Progenitor cell of endocrine pancreas (in vitro differentiated cells): ENCODE data around the gene HEATR1. TPM values are rescaled to one million over a fixed set of nuclear protein-coding genes. Genes with fewer than 3 reads are reported as not detected.

Source experiments
- DNase-seq: peaks from one replicate; pipeline ENCODE4 v3.0.0; 2021; ENCODE audit warnings: low spot score; ENCODE audit not compliant: unreplicated experiment
- H3K27ac Mint-ChIP-seq: 2 replicates; pipeline ENCODE4 v1.8.0; 2021; ENCODE audit warnings: mild to moderate bottlenecking, moderate library complexity, mixed read lengths
- H3K27me3 Mint-ChIP-seq: 2 replicates; pipeline ENCODE4 v1.8.0; 2021; ENCODE audit warnings: mixed read lengths
- H3K36me3 Mint-ChIP-seq: 2 replicates; pipeline ENCODE4 v1.8.0; 2022; ENCODE audit warnings: mixed read lengths; ENCODE audit not compliant: insufficient read depth
- H3K4me1 Mint-ChIP-seq: 2 replicates; pipeline ENCODE4 v1.8.0; 2021; ENCODE audit warnings: low read depth, mixed read lengths
- H3K4me3 Mint-ChIP-seq: 2 replicates; pipeline ENCODE4 v1.8.0; 2021; ENCODE audit warnings: low read depth, mild to moderate bottlenecking, moderate library complexity, mixed read lengths
- H3K9me3 Mint-ChIP-seq: 2 replicates; pipeline ENCODE4 v1.8.0; 2021; ENCODE audit warnings: low read depth, mixed read lengths
- CTCF ChIP-seq: fragments of 200-600 bp; sonication (generic); IDR thresholded peaks from one replicate; pipeline ENCODE4 v1.5.0; 2021; ENCODE audit warnings: antibody characterized with exemption, mild to moderate bottlenecking; ENCODE audit not compliant: unreplicated experiment
- total RNA-seq: library from RNA; stranded (reverse); gene quantifications from 2 replicates; pipeline ENCODE4 v1.2.1, GENCODE V29; 2021

HEATR1 gene
- total RNA-seq, 1 donor from 2014 or later, result 55.9 TPM

- Mint-ChIP-seq H3K36me3 (peaks cover 29% of the 10 kb centered on the region), H3K4me3 (no peak overlapping the region), H3K4me1 (no peaks in the 10 kb centered on the region), H3K27me3 (no peaks in the 10 kb centered on the region), H3K27ac (no peak overlapping the region), H3K9me3 (no peaks in the 10 kb centered on the region)
- TF ChIP-seq CTCF, result no peak
- no peak for DNase-seq
These were observed 50.9 kb downstream of the HEATR1 start for GRCh38 chr1:236553370-236553769.

- H3K36me3 Mint-ChIP-seq, result peaks cover 26% of the 10 kb centered on the region
These were observed 51.4 kb downstream of the HEATR1 start for GRCh38 chr1:236552901-236553300.

GRCh38 chr1:236552096-236552495, 52.2 kb downstream of the HEATR1 start:
- Mint-ChIP-seq H3K27me3 (no peaks in the 10 kb centered on the region), H3K4me1 (no peaks in the 10 kb centered on the region)

More at GRCh38 chr1:236552901-236553300, 51.4 kb downstream of the HEATR1 start:
- H3K27ac Mint-ChIP-seq, result no peak overlapping the region
- DNase-seq, result no peak
- H3K4me3 Mint-ChIP-seq, result no peak overlapping the region
- H3K4me1 Mint-ChIP-seq, result no peaks in the 10 kb centered on the region
- no peaks in the 10 kb centered on the region for H3K27me3 Mint-ChIP-seq
- no peak for TF ChIP-seq CTCF
- H3K9me3 Mint-ChIP-seq, result no peaks in the 10 kb centered on the region

GRCh38 chr1:236550961-236551851, 53.1 kb downstream of the HEATR1 start:
- Mint-ChIP-seq H3K4me3 (no peak overlapping the region), H3K36me3 (peaks cover 30% of the 10 kb centered on the region), H3K27me3 (no peaks in the 10 kb centered on the region), H3K9me3 (no peaks in the 10 kb centered on the region), H3K4me1 (no peaks in the 10 kb centered on the region), H3K27ac (no peak overlapping the region)
- TF ChIP-seq CTCF, result no peak
- DNase-seq, result no peak

More at GRCh38 chr1:236552096-236552495, 52.2 kb downstream of the HEATR1 start:
- no peak for TF ChIP-seq CTCF
- Mint-ChIP-seq H3K9me3 (no peaks in the 10 kb centered on the region), H3K27ac (no peak overlapping the region), H3K36me3 (peaks cover 28% of the 10 kb centered on the region), H3K4me3 (no peak overlapping the region)
- DNase-seq, result no peak

GRCh38 chr1:236548452-236548851, 55.9 kb downstream of the HEATR1 start:
- Mint-ChIP-seq H3K27me3 (no peaks in the 10 kb centered on the region), H3K4me1 (no peaks in the 10 kb centered on the region), H3K36me3 (peaks cover 30% of the 10 kb centered on the region), H3K27ac (no peak overlapping the region), H3K4me3 (no peak overlapping the region), H3K9me3 (no peaks in the 10 kb centered on the region)
- no peak for TF ChIP-seq CTCF
- DNase-seq, result no peak
